ENCODE results near the gene HEY2.
"Not testable (repeated sequence)": the region's sequence is repeated elsewhere in the genome, so short reads cannot be mapped to it uniquely, and the experiment has no call there.

Gene HEY2

GRCh38 chr6:125797120-125797885 is 47.9 kb downstream of the HEY2 start:
- DNase-seq (ENCODE audit: low spot score): no peak

GRCh38 chr6:125797886-125798444 is 48.5 kb downstream of the HEY2 start:
- DNase-seq (ENCODE audit: low spot score): no peak

DNA sequence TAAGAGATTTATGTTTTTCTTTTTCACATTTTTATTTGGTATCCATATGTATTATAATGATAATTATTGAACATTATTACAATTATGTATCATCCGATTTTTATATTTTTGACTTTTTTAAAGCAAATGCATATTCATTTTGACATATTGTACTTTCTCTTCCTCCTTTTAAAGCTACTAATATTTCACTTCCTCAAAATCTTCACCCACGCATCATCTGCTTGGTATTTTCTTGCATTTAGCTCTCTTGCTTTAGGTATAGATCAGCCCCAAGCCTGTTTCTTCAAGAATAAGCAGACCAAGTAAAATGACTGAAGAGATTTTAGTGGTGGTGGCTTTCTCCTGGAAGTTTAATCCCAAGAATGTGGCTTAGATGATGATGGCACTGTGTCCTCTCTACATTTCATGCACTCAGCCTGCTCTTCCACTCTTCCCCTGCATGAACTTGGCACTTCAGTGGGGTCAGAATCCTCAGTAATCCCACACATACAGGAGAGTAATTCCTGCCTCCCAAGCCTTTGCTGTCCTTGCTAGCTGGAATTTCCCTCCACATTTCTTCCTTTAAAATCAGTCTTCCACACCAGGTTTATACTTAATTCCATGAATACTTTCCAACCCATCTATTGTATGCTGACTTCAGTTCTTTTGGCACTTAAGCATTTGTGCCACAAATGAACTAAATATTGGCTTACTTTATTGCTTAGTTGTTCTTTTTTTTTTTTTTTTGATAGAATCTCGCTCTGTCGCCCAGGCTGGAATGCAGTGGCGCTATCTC is 49.5 kb downstream of the HEY2 start:
- DNase-seq (ENCODE audit: low spot score): no peak

- no peak for DNase-seq (ENCODE audit: low spot score)
Measured at GRCh38 chr6:125802383-125802782, 53.0 kb downstream of the HEY2 start.

- DNase-seq (ENCODE audit: low spot score): no peak
Measured at GRCh38 chr6:125802943-125803377, 53.5 kb downstream of the HEY2 start.

DNA sequence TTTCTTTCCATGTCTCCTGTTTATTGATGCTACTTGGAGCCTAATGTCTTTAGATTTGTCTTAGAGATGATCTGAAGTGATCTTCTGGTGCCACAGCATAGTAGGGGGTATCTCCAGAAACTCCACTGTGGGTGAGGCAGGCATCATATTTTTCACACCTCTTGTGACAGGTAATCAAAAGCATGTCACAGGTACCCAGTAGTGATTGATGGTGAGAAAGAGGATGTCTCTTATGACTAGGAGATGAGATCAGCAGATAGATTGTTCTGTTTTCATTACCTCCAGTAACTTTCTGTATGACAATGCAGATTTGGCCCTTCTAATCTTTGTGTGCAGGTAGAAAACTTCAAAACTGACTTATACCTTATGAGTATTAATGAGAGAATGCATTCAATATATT is 54.8 kb downstream of the HEY2 start:
- no peak for DNase-seq (ENCODE audit: low spot score)

- not testable (repeated sequence) for DNase-seq (ENCODE audit: low spot score)
Measured at GRCh38 chr6:125804866-125805425, 55.5 kb downstream of the HEY2 start.

GRCh38 chr6:125806813-125807212 is 57.4 kb downstream of the HEY2 start:
- no peak for DNase-seq (ENCODE audit: low spot score)

DNA sequence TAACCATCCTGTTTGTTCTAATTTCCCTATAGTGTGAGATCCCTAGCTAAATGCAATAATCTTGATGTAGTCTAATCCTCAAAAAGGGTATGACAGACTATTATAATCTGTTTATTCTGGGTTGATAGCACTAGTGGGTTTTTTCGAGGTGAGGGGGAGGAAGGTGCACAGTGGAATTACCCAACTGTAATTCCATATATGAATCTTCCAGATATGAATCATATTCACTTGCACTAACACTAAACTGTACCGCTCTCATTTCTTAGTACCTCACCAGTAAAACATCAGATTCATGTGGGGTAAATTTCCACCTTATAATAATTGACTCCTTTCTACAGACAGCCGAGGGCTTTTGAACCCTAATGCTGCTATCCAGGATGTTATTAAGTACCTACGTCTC is 57.9 kb downstream of the HEY2 start:
- no peak for DNase-seq (ENCODE audit: low spot score)

- DNase-seq (ENCODE audit: low spot score): no peak
Measured at GRCh38 chr6:125808060-125808459, 58.6 kb downstream of the HEY2 start.

GRCh38 chr6:125808591-125808990 is 59.2 kb downstream of the HEY2 start:
- DNase-seq (ENCODE audit: low spot score): no peak

GRCh38 chr6:125809570-125810170 is 60.2 kb downstream of the HEY2 start:
- no peak for DNase-seq (ENCODE audit: low spot score)

DNA sequence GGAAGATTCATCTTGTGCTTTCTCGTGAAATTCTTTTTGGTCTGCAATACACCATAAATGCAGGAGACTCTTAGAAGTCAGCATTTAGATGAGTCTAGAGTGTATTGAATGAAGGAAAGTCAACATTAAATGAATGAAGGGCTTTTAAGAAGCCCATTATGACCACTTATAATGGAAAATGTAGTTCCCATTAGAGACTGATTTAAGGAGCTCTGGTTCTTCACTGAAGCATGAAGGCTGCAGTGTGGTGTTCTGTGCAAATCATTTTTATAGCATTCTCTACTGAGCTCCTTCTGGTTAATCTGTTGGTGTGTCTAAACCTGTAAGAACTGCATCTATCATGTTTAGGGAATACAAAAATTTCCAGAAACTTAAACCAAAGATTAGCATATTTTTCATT is 61.0 kb downstream of the HEY2 start:
- DNase-seq (ENCODE audit: low spot score): no peak
